Loucy (cell line): ENCODE results near the gene ST3GAL6.
A peak's percentile ranks its signal among the peaks of the same experiment; 100 is the strongest.

Source experiments
- H2AFZ ChIP-seq: fragments of 200-600 bp; sonication (generic); 2 replicates; pipeline ENCODE4 v1.6.0; 2016; ENCODE audit warnings: antibody characterized with exemption, mild to moderate bottlenecking, low read length, moderate library complexity
- H3F3A ChIP-seq: fragments of 200-600 bp; 2 replicates; pipeline ENCODE4 v1.6.0; 2016; ENCODE audit warnings: antibody characterized with exemption, low read depth, mild to moderate bottlenecking
- H3K27me3 ChIP-seq: fragments of 200-600 bp; sonication (generic); 2 replicates; pipeline ENCODE4 v1.6.1; 2014; ENCODE audit warnings: low read length, mild to moderate bottlenecking; ENCODE audit not compliant: insufficient read depth, poor library complexity, severe bottlenecking
- H3K36me3 ChIP-seq: fragments of 200-600 bp; sonication (generic); 2 replicates; pipeline ENCODE4 v1.6.1; 2016; ENCODE audit warnings: low read length; ENCODE audit not compliant: insufficient read depth
- H3K4me1 ChIP-seq: fragments of 200-600 bp; sonication (generic); 2 replicates; pipeline ENCODE4 v1.5.1; 2014; ENCODE audit warnings: low read length, mild to moderate bottlenecking; ENCODE audit not compliant: insufficient read depth, poor library complexity, severe bottlenecking
- H3K4me2 ChIP-seq: fragments of 200-600 bp; sonication (generic); 2 replicates; pipeline ENCODE4 v1.6.0; 2014; ENCODE audit warnings: antibody characterized with exemption, low read length, low read depth, mild to moderate bottlenecking; ENCODE audit not compliant: poor library complexity, severe bottlenecking
- H3K4me3 ChIP-seq: fragments of 200-600 bp; sonication (generic); 2 replicates; pipeline ENCODE4 v1.5.1; 2014; ENCODE audit warnings: low read length, mild to moderate bottlenecking, mixed read lengths; ENCODE audit not compliant: poor library complexity, severe bottlenecking
- H3K79me2 ChIP-seq: fragments of 200-600 bp; sonication (generic); 2 replicates; pipeline ENCODE4 v1.6.1; 2014; ENCODE audit warnings: low read length; ENCODE audit not compliant: insufficient read depth
- H3K9ac ChIP-seq: fragments of 200-600 bp; sonication (generic); 2 replicates; pipeline ENCODE4 v1.6.0; 2014; ENCODE audit warnings: mild to moderate bottlenecking, low read depth, low read length, moderate library complexity; ENCODE audit not compliant: poor library complexity, severe bottlenecking
- H3K9me2 ChIP-seq: fragments of 200-600 bp; sonication (generic); replicated peaks from 2 replicates; pipeline ENCODE4 v1.6.1; 2016; ENCODE audit warnings: low read depth, low read length, mixed read lengths
- H3K9me3 ChIP-seq: fragments of 200-600 bp; sonication (generic); 2 replicates; pipeline ENCODE4 v1.6.1; 2014; ENCODE audit warnings: mild to moderate bottlenecking, antibody characterized with exemption, low read length, low read depth; ENCODE audit not compliant: insufficient read depth
- H4K20me1 ChIP-seq: fragments of 200-600 bp; sonication (generic); 2 replicates; pipeline ENCODE4 v1.6.0; 2014; ENCODE audit warnings: antibody characterized with exemption, low read length, mild to moderate bottlenecking; ENCODE audit not compliant: insufficient read depth, poor library complexity, severe bottlenecking
- CTCF ChIP-seq: fragments of 200-600 bp; sonication (generic); conservative IDR thresholded peaks from 2 replicates; pipeline ENCODE4 v1.5.1; 2014; ENCODE audit warnings: mild to moderate bottlenecking, antibody characterized with exemption, low read length
- EZH2phosphoT487 ChIP-seq: fragments of 200-600 bp; IDR thresholded peaks from 2 replicates; pipeline ENCODE4 v1.6.1; 2018; ENCODE audit warnings: antibody characterized with exemption, mild to moderate bottlenecking, moderate library complexity, borderline replicate concordance

ST3GAL6 gene

GRCh38 chr3:98800401-98800800, 37.3 kb downstream of the ST3GAL6 start:
- Histone ChIP-seq H3K79me2 (no peaks in the 10 kb centered on the region), H3K9me3 (no peaks in the 10 kb centered on the region), H3K4me3 (no peak overlapping the region), H2AFZ (no peak overlapping the region), H3F3A (no peaks in the 10 kb centered on the region), H3K4me1 (peaks cover 12% of the 10 kb centered on the region), H3K27me3 (no peaks in the 10 kb centered on the region), H3K9ac (no peak overlapping the region), H3K36me3 (no peaks in the 10 kb centered on the region), H3K4me2 (no peak overlapping the region), H4K20me1 (no peaks in the 10 kb centered on the region), H3K9me2 (no peaks in the 10 kb centered on the region)
- TF ChIP-seq EZH2phosphoT487: no peak
- no peak for TF ChIP-seq CTCF

GRCh38 chr3:98801043-98801747, 38.1 kb downstream of the ST3GAL6 start:
- H3K9me2 ChIP-seq: no peaks in the 10 kb centered on the region
- H3K9ac ChIP-seq: no peak overlapping the region
- no peaks in the 10 kb centered on the region for H3K27me3 ChIP-seq
- peaks cover 12% of the 10 kb centered on the region for H3K4me1 ChIP-seq
- TF ChIP-seq CTCF: 0 out of 2 replicates have a peak, but pooled peaks have one; percentile 21
- no peak for TF ChIP-seq EZH2phosphoT487
- H3F3A ChIP-seq: no peaks in the 10 kb centered on the region
- no peaks in the 10 kb centered on the region for H3K36me3 ChIP-seq
- no peaks in the 10 kb centered on the region for H3K79me2 ChIP-seq
- no peak overlapping the region for H2AFZ ChIP-seq
- H3K9me3 ChIP-seq: no peaks in the 10 kb centered on the region
- H4K20me1 ChIP-seq: no peaks in the 10 kb centered on the region
- H3K4me3 ChIP-seq: no peak overlapping the region
- no peak overlapping the region for H3K4me2 ChIP-seq

GRCh38 chr3:98805571-98805970, 42.4 kb downstream of the ST3GAL6 start:
- H3K4me1 ChIP-seq: no peaks in the 10 kb centered on the region
- no peaks in the 10 kb centered on the region for H3K9me3 ChIP-seq
- H2AFZ ChIP-seq: no peak overlapping the region
- H3K4me3 ChIP-seq: no peak overlapping the region
- no peaks in the 10 kb centered on the region for H3K27me3 ChIP-seq
- TF ChIP-seq EZH2phosphoT487 (no peak), CTCF (no peak)
- H3K4me2 ChIP-seq: no peak overlapping the region
- H4K20me1 ChIP-seq: no peaks in the 10 kb centered on the region
- H3F3A ChIP-seq: no peaks in the 10 kb centered on the region
- H3K9ac ChIP-seq: no peak overlapping the region
- no peaks in the 10 kb centered on the region for H3K79me2 ChIP-seq
- H3K36me3 ChIP-seq: 0 out of 2 replicates have a peak, but pooled peaks cover 4% of the 10 kb centered on the region
- H3K9me2 ChIP-seq: no peaks in the 10 kb centered on the region
